ENCODE measurements around the gene ZSCAN5A. TPM values are rescaled to one million over a fixed set of nuclear protein-coding genes. Genes with fewer than 3 reads are reported as not detected.
"Not testable (repeated sequence)": the region's sequence is repeated elsewhere in the genome, so short reads cannot be mapped to it uniquely, and the experiment has no call there.

ZSCAN5A gene
- total RNA-seq, 4 donors from 2014 or later: 1.3 to 20.7 (median 12.3) TPM

DNA sequence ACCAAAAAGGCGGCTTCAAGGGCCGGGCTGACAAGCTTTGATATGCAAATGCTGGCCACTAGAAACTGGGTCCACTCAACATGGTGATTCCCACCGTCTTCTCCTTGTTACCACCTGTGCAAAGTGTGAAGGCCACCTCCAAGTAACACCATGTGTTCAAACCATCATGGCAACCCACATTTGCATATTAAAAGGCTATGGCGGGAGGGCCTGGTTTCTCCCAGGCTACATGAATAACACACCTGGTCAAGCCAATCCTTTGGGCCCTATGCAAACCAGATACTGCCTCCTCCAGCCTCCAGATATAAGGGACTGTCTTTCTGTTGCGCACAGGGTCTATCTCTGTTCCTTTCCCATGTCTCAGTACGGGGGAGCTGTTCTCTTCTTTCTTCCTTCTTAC is 36.6 kb upstream of the ZSCAN5A start:
- no peaks in the 10 kb centered on the region for H3K27me3 ChIP-seq
- H3K27ac ChIP-seq: no peak overlapping the region
- no peaks in the 10 kb centered on the region for H3K36me3 ChIP-seq
- intact Hi-C loops (cut with DNase I; ENCODE audit: low total_unique reads): loop anchor here (10.0 kb wide), 1 partner anchor 96 kb away; no protein-coding TSS in a partner anchor
- peaks cover 0 to 3% of the 10 kb centered on the region in 2 donors for H3K4me1 ChIP-seq
- DNase-seq: no peak
- TF ChIP-seq CTCF (IDR thresholded peaks at IDR 0.05) (no peak), POLR2A (IDR thresholded peaks at IDR 0.05) (no peak)
- no peaks in the 10 kb centered on the region for H3K9me3 ChIP-seq
- no peak overlapping the region for H3K4me3 ChIP-seq

DNA sequence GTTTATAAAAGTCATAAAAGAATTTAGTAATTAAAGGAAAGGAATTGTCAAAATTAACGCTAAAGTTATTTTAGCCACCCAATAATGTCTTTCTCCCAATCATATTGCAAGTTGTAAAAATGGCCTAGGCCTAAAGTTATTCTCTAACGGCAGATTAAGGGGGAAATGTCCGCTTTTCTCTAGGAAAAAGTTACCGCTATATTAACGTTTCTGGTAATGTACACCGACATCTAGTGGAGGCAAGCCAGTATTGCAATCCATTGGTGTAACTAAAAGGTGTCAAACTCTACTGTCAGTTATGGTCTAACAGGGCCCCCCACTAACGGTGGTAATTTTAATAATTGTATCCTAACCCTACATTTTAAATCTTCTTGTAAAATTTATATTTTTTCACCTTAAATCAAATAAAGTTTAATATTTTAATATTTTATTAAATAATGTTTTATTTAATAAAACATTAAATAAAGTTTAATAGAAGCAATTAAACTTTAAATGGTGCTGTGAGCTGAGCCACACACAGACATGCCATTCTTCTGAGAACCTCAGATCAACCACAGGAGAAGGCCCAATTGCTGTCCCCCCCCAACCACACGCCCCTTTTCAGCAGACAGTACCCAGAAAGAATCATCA is 35.9 kb upstream of the ZSCAN5A start:
- Histone ChIP-seq H3K9me3 (no peaks in the 10 kb centered on the region), H3K36me3 (no peaks in the 10 kb centered on the region), H3K4me3 (no peak overlapping the region), H3K27ac (no peak overlapping the region), H3K4me1 (peaks cover 0 to 3% of the 10 kb centered on the region in 2 donors), H3K27me3 (no peaks in the 10 kb centered on the region)
- TF ChIP-seq POLR2A (IDR thresholded peaks at IDR 0.05): no peak
- peak; percentile 74 to 86 (median 83) for TF ChIP-seq CTCF (IDR thresholded peaks at IDR 0.05)
- intact Hi-C loops (cut with DNase I; ENCODE audit: low total_unique reads): loop anchor here (10.0 kb wide), 1 partner anchor 96 kb away; no protein-coding TSS in a partner anchor
- peak; percentile 24 to 57 for DNase-seq

- Histone ChIP-seq H3K27ac (no peak overlapping the region), H3K27me3 (no peaks in the 10 kb centered on the region), H3K36me3 (no peaks in the 10 kb centered on the region), H3K4me1 (peaks cover 0 to 3% of the 10 kb centered on the region in 2 donors), H3K9me3 (no peaks in the 10 kb centered on the region), H3K4me3 (no peak overlapping the region)
- no peak for DNase-seq
- intact Hi-C loops (cut with DNase I; ENCODE audit: low total_unique reads): no loop called here
- TF ChIP-seq POLR2A (IDR thresholded peaks at IDR 0.05) (no peak), CTCF (IDR thresholded peaks at IDR 0.05) (no peak)
Measured at GRCh38 chr19:56348289-56348877, 33.7 kb upstream of the ZSCAN5A start.

DNA sequence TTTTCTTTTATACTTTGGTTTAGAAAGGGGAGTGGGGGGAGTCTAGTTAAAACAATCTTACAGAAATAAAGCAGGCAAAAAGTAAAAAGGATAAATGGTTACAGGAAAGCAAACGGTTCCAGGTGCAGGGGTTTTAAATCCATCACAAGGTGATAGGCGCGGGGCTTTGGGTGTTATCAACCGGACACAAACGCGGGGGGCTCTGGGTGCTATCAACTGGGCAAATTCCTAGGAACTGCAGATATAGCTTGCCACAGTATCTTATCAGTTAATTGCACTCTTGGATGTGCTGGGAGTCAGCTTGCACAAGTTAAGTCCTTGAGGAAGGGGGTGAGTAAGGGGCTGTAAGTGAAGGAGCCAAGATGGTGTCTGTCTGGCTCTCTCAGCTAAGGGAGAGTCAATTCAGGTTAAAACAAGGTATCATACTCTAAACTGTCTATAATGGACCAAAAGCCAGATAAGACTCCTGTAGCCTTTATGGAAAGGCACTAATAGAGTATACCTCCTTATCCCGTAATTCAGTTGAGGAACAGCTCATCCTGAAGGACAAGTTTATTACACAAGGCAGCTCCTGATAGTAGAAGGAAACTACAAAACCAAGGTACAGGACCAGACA is 32.6 kb upstream of the ZSCAN5A start:
- TF ChIP-seq POLR2A (IDR thresholded peaks at IDR 0.05) (no peak), CTCF (IDR thresholded peaks at IDR 0.05) (no peak)
- Histone ChIP-seq H3K4me3 (no peak overlapping the region), H3K9me3 (no peaks in the 10 kb centered on the region), H3K4me1 (peaks cover 0 to 3% of the 10 kb centered on the region in 2 donors), H3K27ac (no peak overlapping the region), H3K27me3 (no peaks in the 10 kb centered on the region), H3K36me3 (no peaks in the 10 kb centered on the region)
- no peak for DNase-seq
- intact Hi-C loops (cut with DNase I; ENCODE audit: low total_unique reads): no loop called here

DNA sequence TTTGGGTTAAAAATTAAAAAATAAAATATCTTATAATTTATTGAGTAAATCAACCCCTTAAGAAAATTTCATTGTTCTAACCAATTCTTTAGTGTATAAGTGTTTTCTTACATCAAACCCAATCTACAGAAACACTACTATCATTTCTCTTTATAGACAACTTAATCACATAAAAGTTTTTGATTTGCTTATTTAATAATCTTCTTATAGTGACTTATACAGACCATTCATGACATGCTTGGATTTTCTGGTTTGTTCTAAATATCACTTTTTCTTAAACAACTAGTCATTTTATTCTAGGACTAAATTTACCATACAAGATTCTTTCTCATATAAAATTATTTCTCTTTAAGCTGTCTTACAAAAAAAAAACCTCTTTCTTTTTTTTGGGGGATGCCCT is 27.3 kb upstream of the ZSCAN5A start:
- H3K4me1 ChIP-seq: no peaks in the 10 kb centered on the region
- intact Hi-C loops (cut with DNase I; ENCODE audit: low total_unique reads): no loop called here
- H3K27ac ChIP-seq: no peak overlapping the region
- no peaks in the 10 kb centered on the region for H3K27me3 ChIP-seq
- TF ChIP-seq POLR2A (IDR thresholded peaks at IDR 0.05) (no peak), CTCF (IDR thresholded peaks at IDR 0.05) (no peak)
- H3K36me3 ChIP-seq: no peaks in the 10 kb centered on the region
- H3K4me3 ChIP-seq: no peak overlapping the region
- no peaks in the 10 kb centered on the region for H3K9me3 ChIP-seq
- no peak for DNase-seq

DNA sequence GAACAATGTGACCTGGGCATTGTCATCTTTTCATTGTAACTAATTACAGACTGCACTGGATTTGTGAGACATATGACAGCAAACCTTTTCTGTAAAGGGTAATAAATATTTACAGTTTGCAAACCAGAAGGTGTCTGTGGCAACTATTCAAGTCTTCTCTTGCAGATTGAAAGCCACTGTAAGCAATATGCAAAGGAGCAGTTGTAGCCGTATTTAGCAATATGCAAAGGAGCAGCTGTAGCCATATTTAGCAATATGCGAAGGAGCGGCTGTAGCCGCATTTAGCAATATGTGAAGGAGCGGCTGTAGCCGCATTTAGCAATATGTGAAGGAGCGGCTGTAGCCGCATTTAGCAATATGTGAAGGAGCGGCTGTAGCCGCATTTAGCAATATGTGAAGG is 24.4 kb upstream of the ZSCAN5A start:
- H3K4me1 ChIP-seq; H3K36me3 ChIP-seq; H3K27ac ChIP-seq; H3K9me3 ChIP-seq; H3K27me3 ChIP-seq; intact Hi-C loops (cut with DNase I; ENCODE audit: low total_unique reads); DNase-seq; H3K4me3 ChIP-seq: not testable (repeated sequence)

- DNase-seq; H3K27ac ChIP-seq; intact Hi-C loops (cut with DNase I; ENCODE audit: low total_unique reads); H3K4me3 ChIP-seq; H3K27me3 ChIP-seq; H3K4me1 ChIP-seq; H3K36me3 ChIP-seq: not testable (repeated sequence)
- H3K9me3 ChIP-seq: peaks cover 0 to 27% of the 10 kb centered on the region in 2 donors
Measured at GRCh38 chr19:56337077-56337476, 22.4 kb upstream of the ZSCAN5A start.

- intact Hi-C loops (cut with DNase I; ENCODE audit: low total_unique reads); H3K4me3 ChIP-seq; H3K27me3 ChIP-seq; DNase-seq; H3K36me3 ChIP-seq; H3K27ac ChIP-seq; H3K4me1 ChIP-seq: not testable (repeated sequence)
- H3K9me3 ChIP-seq: peaks cover 0 to 28% of the 10 kb centered on the region in 2 donors
Measured at GRCh38 chr19:56335371-56335770, 20.7 kb upstream of the ZSCAN5A start.

All from uterus (tissue), 4 donors.